Adrenal gland (tissue), 5 donors: Measurements from ENCODE around the gene GNB3.

Source experiments
- CTCF ChIP-seq, 6 experiments: fragments of 450-650 bp in 4 of 6; fragments of 200-600 bp in 2 of 6; sonication (generic) in 1 of 6; IDR thresholded peaks; 1 replicate in 5 of 6; 2 replicates in 1 of 6; pipeline versions ENCODE4 v1.5.1 to v1.8.0; 2016 to 2021; ENCODE audit warnings: antibody characterized with exemption in 6 of 6, mild to moderate bottlenecking in 2 of 6, moderate library complexity in 1 of 6
- POLR2A ChIP-seq, 2 donors: fragments of 450-650 bp; IDR thresholded peaks; one replicate each; pipeline ENCODE4 v1.6.1; 2017; ENCODE audit warnings: antibody characterized with exemption in 2 of 2, mild to moderate bottlenecking in 2 of 2, moderate library complexity in 1 of 2
- donor health status: DM: no; HTN: no; CAD: no.

- TF ChIP-seq POLR2A (IDR thresholded peaks at IDR 0.05) = peak; percentile 88 to 94
- peak in 1 of 6 experiments; percentile 21 for TF ChIP-seq CTCF (IDR thresholded peaks at IDR 0.05)
Observed at GRCh38 chr12:6851153-6851920, 10.6 kb downstream of the GNB3 start, which contains the start of gene CDCA3.
